Stromal cell of bone marrow (primary cell): ENCODE measurements around the gene FYN.

ENCODE experiments used
- DNase-seq: peaks from one replicate; pipeline ENCODE4 v3.0.0-alpha.2; 2012; ENCODE audit warnings: low read depth

FYN gene

DNA sequence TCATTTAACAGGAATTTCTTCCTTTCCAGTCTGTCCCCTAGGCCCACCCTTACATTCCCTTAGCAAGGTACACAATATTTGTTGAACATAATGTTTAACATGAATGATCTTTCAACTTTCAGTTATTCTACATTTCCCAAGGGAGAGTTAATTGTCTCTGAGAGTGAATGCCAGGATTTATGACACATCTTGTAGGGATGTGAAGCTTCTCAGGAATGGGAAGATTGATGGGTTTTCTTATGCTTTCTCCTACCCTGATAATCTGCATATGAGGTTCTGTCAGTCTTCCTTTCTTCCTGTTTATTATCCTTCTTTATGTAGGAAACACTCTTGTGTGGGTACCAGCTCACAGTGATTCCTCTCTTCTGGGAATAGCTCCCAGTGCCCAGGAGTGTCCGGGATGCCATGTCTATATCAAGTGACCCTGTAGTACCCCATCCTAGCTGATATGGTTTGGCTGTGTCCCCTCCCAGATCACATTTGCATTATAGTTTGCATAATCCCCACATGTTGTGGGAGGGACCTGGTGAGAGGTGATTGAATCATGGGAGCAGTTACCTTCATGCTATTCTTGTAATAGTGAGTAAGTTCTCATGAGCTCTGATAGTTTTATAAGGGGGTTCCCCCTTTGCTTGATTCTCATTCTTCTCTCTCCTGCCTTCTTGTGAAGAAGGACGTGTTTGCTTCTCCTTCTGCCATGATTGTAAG is 7.1 kb upstream of the FYN start:
- DNase-seq: no peak

DNA sequence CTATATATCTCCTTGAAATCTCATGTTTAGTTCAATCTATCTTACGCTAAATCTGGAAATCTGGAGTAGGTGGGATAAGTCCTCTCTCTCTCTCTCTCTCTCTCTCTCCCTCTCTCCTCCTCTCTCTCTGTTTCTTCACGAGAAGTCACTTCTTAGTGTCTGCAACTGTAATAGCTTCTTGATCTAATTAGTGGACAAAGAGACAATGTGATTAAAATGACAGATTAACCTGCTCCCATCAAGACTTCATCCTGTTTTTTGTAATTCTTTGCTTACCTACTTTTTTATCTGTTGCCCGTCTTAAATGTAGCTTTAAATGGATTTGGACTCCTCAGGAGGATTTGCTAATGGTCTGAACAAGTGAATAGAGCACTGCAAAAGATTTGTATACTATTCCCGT is 2.5 kb upstream of the FYN start:
- no peak for DNase-seq

DNA sequence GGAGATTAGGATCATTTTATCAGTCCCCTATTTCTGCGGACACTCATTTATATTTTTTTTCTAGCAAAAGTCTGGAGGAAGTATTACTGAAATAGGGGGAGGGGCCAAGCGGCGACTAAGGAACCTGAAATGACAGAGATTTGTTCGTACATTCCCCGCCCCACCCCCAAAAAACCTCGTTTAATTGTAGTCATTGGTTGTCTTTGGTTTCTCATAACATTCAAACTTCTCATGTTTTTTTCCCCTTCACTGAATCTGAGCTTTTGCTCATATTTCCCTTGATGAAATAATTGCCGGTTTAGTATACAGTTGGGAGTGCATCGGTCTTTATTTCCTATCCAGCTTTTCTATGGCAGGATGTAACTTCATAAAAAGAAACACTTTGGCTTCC is 768 bp upstream of the FYN start:
- no peak for DNase-seq

DNA sequence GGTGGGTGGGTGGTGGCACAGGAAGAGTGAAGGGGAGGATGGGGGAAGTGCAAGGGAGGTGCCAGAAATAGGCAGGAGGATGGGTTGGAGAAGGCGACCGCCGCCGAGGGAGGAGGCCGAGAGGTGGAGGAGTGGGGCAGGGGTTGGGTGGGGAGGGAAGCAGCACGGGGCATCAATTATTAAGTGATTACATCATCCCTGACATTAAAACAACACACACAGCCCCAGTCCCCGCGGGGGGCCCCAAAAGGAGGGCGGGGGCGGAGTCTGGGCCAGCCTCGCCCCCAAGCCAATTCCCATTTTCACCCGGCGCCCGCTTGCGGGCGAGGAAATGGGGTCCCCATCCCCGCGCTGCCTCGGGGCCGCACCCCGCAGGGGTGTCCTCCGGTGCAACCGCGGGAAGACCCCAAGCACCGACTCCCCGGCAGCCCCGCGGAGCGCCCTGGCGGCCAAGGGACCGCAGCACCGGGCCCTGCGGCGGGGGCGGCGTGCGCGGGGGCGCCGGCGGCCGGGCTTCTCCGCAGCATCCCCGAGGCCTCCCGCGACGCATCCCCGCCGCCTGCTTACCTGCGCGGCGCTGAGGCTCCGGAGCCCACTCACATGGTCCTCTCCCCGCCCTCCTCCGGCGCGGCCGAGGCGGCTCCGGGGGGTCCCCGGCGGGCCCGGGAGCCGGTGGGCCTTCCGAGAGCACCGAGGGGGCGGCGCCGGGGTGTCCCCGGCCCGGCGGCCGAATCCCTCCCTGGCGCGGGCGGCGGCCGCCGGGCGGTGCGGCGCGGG is 663 bp downstream of the FYN start:
- no peak for DNase-seq

DNA sequence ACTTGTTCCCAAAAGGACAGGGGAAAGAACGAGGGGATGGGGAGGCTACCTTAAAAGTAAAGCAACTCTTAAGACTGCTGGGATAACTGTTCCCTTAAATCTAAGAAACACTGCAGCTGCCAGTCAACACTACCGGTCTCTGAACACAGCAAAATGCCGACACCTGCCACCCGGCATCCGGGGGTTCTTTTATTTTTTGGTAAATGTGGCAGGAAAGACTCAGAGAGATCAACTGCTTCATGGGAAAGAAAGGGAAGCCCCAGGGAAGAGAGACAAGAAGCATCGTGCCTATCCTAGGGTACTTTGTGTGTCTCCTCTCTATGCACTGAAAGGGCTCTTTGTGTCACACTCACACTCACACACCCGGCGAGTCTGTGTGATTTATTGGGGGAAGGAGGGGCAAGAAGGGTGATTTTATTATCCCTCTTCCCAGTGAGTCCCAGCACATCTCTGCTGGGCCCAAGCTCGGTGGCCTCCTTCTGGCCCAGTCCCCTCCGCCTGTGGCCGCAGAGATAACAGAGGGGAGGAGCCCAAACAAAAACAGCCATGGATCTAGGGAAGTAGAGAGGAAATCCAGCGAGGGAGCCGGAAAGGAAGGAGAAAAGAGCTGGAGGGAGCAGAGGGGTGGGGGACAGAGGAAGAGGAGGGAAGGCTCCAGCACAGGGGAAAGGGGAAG is 1.4 kb downstream of the FYN start:
- DNase-seq: no peak

DNA sequence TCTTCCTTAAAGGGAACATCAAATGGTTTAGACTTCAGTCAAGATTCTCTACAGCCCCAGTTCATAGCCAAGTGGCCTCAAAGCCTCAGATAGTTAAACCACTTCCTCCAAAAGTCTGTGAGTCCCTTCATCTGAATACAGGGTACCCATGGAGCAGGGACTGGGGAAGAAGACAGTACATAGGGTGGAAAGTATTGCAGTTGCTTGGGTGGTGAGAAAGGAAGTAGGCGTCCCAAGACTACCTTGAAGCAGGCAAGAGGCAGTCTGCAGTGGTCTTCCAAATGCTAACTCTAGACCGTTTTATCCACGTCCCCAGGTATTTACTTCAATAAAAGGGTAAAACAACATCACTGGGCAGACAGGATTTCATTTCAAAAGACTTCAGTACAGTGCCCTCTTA is 2.0 kb downstream of the FYN start:
- no peak for DNase-seq

DNA sequence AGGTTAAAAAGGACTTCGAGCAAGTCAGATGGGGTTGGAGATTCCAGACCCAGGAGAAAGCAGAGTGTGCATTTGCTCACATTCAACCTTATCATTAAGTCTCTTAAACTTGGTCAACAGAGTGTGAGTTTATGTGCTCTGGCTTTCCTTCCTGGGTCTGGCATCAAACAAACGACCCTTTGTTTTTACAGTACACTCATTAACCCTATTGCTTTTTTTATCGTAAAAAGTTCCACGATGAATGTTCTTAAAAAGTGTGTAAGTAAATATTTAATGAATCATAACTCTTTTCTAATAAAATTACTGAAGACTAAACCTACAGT is 2.5 kb downstream of the FYN start:
- DNase-seq: no peak

DNA sequence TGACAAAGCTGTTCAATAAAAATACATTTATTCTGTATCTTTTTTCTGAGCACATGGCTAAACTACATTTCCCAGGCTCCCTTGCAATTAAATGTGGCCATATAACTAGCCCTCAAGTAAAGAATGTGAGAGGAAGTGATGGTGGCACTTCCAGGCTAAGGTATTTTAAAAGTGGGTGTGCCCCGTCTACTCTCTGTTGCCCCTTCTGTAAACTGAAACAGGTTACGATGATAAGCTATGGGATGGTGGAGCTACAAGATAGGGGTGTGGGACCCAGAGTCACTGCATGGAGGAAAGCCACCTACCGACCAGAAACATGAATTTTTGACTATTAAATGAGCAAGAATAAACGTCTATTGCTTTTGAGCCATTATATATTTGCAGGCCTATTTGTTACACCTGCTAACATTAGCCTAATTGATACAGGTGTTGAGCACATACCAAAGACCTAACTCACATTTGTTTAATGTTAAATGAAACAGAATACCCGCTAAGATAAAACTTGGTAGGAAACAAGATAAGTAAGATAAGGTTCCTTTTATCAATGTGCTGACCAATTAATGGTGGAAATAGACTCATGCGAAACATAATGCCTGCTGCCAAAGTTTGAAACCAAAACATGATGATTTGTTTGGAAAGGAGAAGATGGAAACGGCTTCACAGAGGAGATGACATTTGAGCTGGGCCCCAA is 3.1 kb downstream of the FYN start:
- DNase-seq: no peak

DNA sequence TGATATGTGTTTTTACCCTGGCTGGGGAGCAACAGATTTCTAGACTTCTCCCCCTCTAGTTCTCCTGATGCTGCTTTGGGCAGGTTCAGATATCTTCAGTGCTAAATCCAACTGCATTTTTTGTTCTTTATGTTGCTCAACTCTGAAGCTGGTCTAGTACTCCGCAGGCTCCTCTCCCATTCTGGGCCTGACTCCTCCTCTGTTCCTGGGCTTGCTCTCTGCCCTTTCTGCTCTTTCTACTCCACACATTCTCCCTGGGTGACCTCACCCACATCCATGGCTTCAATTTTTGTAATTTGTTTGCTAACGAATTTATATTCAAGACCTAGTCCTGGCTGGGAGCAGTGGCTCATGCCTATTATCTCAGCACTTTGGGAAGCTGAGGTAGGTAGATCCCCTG is 6.4 kb downstream of the FYN start:
- DNase-seq: no peak

DNA sequence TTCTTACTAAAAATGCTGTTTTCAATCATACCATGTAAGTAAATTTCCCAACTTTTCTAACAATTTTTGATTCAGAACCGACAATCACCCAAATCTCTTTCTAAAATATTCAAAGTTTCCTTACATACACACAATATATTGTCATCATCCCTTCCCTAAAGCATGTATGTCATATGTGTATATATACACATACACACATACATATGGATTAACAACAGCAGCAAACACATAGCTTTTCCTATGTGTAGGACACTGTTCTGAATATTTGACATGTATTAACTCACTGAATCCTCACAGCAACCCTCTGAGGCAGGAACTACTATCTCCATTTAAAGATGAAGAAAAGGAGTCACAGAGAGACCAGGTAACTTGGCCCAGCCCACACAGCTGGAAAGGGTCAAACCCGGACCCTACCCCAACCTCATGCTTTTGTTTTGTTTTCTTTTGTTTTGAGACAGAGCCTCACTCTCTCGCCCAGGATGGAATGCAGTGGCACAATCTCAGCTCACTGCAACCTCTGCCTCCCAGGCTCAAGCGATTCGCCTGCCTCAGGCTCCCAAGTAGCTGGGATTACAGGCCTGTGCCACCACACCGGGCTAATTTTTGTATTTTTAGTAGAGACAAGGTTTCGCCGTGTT is 7.2 kb downstream of the FYN start:
- DNase-seq: no peak

DNA sequence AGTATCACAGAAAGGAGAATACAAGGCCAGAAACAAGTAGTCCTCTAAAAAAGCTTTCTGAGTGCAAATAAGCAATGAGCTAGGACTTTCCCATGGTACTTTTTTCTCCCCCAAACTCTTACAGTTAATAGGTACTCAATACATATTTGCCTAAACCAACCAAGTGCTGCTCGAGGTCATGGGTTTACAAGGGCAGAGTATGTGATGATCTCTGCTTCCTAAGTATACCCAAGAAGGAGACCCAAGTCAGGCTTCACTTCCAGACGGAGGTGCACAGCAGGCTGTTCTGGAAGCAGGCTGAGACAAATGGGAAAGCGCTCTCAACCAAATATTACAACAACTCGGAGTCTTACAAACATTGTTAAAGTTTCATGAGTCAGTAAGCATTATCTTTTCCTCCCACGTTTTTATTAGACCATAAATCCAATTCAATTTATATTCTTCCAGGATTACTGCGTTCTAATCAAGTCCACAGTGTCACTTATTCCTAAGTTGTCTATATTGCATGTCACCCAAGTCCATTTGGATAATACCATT is 8.1 kb downstream of the FYN start:
- DNase-seq: no peak

DNA sequence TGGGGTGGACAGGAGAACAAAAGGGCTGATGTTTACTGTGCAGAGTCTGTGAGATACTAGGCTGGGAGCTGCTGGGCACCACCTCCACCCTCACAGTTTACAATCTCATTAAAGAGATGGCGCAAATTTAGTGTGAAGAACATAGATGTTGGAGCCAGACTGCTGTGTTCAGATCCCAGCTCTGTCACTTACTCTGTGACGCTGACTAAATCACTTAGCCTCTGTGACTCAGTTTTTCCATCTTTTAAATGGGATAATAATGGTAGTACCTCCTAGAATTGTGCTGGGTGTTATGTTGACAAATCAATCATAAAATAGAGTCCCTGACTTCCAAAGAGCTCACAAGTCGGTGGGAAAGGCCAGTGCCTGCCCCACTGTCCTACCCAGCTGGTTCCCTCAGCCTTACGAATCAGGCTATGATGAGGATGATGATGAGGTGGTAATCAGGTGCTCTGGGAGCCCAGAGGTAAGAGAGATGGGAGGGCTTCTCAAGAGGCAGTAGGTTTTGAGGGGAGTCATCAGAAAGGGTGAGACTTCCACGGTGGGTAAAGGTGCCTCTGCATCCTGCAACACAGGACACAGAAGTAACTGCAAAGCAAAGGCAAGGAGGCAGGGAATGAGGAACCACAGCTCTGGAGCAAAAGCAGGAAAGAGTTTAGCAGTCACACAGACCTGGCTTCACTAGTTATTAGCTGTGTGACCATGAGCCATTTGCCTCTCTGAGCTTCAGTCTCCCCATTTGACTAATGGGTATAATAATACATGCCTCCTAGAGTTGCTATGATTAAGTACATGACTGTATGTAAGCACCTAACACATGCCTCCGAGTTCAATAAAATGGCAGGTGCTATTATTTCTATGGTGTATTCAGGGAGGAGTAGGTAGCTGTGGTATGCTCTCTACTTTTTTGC is 8.9 kb downstream of the FYN start:
- DNase-seq: no peak

DNA sequence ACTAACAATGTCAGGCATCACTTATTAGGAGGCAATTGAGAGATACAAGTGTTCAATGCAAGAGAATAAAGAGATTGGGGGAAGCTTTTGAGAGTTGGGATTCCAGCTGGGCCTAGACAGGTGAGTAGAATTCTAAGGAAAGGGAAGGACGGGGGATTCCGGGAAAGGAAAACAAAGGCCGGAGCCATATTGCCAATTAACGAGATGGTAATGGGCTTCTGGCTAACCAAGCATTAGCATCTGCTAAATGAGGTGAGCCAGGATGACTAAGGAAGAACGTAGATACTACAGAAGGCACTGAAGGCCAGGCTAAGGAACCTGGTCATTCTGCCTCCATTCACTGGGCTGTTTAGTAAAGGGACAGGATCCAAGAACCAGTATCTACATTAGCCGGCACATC is 10.5 kb downstream of the FYN start:
- DNase-seq: no peak

DNA sequence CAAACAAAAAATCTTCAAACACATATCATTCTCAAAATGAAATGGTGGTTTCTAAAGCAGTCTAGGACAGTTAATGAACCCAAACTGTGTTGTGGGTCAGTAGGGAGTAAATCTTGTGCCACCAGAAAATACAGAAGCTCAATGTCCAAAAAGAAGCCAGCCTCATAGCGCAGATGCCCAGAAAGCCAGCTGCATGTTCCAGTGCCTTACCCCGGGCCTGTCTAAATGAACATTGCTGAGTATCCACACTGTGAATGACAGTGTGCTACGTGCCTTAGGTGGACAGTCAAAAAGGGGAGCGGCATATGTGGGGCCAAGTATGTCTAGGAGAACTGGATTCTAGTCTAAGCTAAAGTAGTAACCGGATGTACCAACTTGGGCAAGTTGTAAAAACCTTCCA is 10.9 kb downstream of the FYN start:
- no peak for DNase-seq

DNA sequence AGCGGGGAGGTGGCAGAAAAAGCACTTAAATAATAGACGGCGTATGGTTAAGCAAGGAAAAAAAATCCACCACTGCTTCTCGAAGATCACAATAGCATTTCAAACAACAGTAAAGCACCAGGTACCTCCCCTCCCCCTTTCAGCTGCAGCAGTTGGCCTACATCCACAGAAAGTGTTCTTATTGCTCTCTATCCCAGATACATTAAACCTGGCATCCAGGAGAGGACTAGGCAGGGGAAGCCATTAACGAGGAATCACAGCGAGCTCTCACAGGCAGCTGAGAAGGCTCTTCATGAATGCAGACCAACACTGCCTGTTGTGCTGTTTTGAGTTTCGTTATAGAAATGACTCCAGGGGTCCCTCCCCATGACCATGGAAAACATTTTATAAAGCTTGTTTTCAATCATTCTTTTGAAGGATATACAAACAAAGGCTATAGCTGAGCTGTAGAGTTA is 11.8 kb downstream of the FYN start:
- DNase-seq: no peak

DNA sequence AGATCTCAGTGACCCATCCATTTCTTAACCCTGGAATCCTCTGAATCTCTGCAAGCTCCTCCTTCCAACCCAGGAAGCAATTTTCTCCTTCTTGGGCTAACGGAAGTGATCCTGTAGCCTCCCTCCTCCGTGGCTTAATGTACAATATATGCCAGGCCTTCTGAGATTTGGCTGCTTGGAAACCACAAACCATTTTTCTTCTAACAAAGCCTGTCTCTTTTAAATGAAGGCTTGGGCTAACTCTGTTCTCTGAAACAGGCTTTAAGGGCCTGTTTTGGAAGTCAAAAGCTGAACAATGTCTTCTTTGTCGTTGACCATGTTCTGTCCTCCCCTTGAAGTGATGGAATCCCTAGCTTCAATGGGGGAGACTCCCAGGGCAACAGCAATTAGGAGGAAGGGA is 14.9 kb downstream of the FYN start:
- DNase-seq: no peak

DNA sequence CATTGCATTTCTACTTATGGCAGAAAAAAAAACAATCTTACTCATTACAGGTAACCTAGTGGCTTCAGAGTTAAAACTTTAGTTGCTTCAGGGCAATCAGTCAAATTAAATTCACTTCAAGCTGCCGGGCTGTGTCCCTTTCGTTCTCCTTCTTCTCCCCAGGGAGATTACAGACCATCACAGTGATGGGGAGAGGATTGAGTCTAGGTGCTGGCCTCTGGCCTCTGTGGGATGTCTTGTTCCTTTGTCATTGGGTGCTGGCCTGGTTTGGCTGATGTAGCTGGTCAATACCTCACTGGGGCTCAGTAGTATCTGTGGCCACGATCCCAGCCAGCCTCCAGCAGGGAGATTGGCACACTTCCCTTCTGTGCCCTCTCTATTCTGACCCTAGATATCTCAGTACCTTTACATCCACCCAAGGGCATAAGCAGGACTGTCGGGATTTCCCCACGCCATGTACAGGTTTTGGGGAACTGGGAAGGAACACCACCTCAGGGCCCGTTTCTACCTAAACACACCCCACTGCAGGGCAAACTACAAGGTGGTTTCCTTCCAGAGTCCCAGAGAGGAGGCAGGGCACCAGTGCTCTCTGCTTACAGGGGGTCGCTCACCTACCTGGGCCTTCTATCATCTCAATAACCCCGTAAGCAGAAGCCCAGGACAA is 15.4 kb downstream of the FYN start:
- DNase-seq: no peak

DNA sequence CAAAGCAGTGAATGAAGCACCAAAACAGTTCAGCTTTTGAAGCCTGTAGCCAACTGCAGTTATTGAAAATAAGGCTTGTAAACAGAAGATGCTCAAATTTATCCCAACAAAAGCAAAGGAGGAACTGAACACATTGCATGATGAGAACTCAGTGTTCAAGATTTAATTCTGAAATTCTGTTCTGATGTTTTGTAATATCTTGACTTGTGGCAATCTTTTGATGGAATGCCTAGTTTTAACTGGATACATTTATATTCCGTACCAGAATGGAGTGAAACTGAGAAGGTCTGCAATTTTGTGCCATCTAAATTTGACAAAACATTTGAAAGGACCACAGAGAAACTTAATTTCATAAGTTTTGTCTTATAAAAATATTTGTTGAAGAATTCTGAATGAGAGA is 17.5 kb downstream of the FYN start:
- no peak for DNase-seq

DNA sequence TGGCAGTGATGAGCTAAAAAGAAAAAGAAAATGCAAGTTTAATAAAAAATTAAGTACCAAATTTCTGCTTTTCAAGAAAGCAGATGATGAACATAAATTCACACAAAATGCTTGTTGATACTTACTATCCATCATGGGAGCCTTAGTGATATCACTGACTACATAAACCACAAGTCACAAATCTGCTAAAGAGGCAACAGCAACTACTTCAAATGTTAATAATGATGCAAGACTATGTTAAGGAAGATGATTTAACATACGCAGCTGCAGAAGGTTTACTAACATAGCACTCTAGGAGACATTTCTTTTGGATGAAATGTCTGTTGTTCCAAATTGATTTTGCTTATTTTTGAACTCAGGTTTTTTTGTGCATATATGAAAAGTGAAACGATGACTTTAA is 18.6 kb downstream of the FYN start:
- no peak for DNase-seq

DNA sequence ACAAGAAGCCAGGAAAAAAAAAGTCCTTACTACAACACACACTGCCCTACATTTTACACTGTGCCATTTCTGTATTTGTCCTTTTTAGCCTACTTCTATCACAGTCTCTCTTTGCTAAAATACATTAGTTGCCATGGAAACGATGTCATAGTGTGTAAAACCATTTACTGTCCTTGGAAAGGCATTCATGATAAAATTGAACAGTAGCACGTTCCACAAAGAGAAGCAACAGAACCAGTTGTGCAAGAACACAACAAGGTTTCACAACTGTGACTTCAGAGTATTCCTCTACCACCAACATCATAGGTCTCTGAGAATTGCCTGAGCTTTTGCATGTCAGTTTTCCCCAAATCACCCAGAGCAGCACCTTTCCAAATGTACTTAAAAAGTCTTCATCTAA is 20.5 kb downstream of the FYN start:
- DNase-seq: no peak
